H9 (cell line): ENCODE measurements around the gene CADPS2. TPM values are rescaled to one million over a fixed set of nuclear protein-coding genes. Genes with fewer than 3 reads are reported as not detected.

Source experiments
- DNase-seq: peaks from one replicate; pipeline ENCODE4 v3.0.0-alpha.2; 2017
- H2AFZ ChIP-seq: one replicate; pipeline ENCODE4 v1.6.1; 2013; ENCODE audit warnings: mild to moderate bottlenecking, low read length, control low read depth, moderate library complexity
- H2AK5ac ChIP-seq: 2 replicates; pipeline ENCODE4 v1.6.1; 2013; ENCODE audit warnings: low read length, control low read depth, mixed read lengths; ENCODE audit not compliant: insufficient read length
- H2BK120ac ChIP-seq: one replicate; pipeline ENCODE4 v1.6.1; 2013; ENCODE audit warnings: low read depth, mild to moderate bottlenecking, low read length, control low read depth, inconsistent platforms; ENCODE audit not compliant: poor library complexity, severe bottlenecking
- H2BK12ac ChIP-seq: 2 replicates; pipeline ENCODE4 v1.6.1; 2013; ENCODE audit warnings: low read length, control low read depth, mixed read lengths, low read depth; ENCODE audit not compliant: insufficient read length
- H2BK15ac ChIP-seq: 2 replicates; pipeline ENCODE4 v1.6.1; 2013; ENCODE audit warnings: low read depth, low read length, control low read depth
- H2BK20ac ChIP-seq: one replicate; pipeline ENCODE4 v1.6.1; 2013; ENCODE audit warnings: low read depth, mild to moderate bottlenecking, low read length, control low read depth, inconsistent platforms; ENCODE audit not compliant: poor library complexity, severe bottlenecking
- H2BK5ac ChIP-seq: 2 replicates; pipeline ENCODE4 v1.6.1; 2013; ENCODE audit warnings: low read length, control low read depth, mixed read lengths; ENCODE audit not compliant: insufficient read length
- H3K14ac ChIP-seq: 2 replicates; pipeline ENCODE4 v1.6.1; 2013; ENCODE audit warnings: low read length, control low read depth; ENCODE audit not compliant: insufficient read depth
- H3K18ac ChIP-seq: 2 replicates; pipeline ENCODE4 v1.6.1; 2013; ENCODE audit warnings: low read depth, mild to moderate bottlenecking, mixed read lengths, low read length, control low read depth; ENCODE audit not compliant: insufficient read length
- H3K23ac ChIP-seq: 2 replicates; pipeline ENCODE4 v1.6.1; 2013; ENCODE audit warnings: low read length, control low read depth, mixed read lengths, low read depth; ENCODE audit not compliant: insufficient read length
- H3K23me2 ChIP-seq: 2 replicates; pipeline ENCODE4 v1.6.1; 2013; ENCODE audit warnings: low read depth, mild to moderate bottlenecking, mixed read lengths, low read length, control low read depth; ENCODE audit not compliant: insufficient read length, poor library complexity, severe bottlenecking
- H3K27ac ChIP-seq: 2 replicates; pipeline ENCODE4 v1.5.1; 2013; ENCODE audit warnings: low read length, control low read depth, mixed read lengths, low read depth; ENCODE audit not compliant: insufficient read length
- H3K27me3 ChIP-seq: 2 replicates; pipeline ENCODE4 v1.6.1; 2013; ENCODE audit warnings: low read length, control low read depth, inconsistent platforms; ENCODE audit not compliant: insufficient read depth
- H3K4ac ChIP-seq: 2 replicates; pipeline ENCODE4 v1.6.1; 2013; ENCODE audit warnings: low read depth, mild to moderate bottlenecking, control low read depth, inconsistent platforms, low read length, moderate library complexity
- H3K4me1 ChIP-seq: 2 replicates; pipeline ENCODE4 v1.6.1; 2013; ENCODE audit warnings: low read length, control low read depth, inconsistent platforms; ENCODE audit not compliant: insufficient read depth
- H3K4me2 ChIP-seq: 2 replicates; pipeline ENCODE4 v1.6.1; 2013; ENCODE audit warnings: low read length, control low read depth, mixed read lengths; ENCODE audit not compliant: insufficient read length, insufficient read depth
- H3K56ac ChIP-seq: 2 replicates; pipeline ENCODE4 v1.6.1; 2013; ENCODE audit warnings: low read depth, mild to moderate bottlenecking, mixed read lengths, low read length, control low read depth; ENCODE audit not compliant: insufficient read length
- H3K79me1 ChIP-seq: 2 replicates; pipeline ENCODE4 v1.6.1; 2013; ENCODE audit warnings: low read depth, mild to moderate bottlenecking, moderate library complexity, low read length, control low read depth, inconsistent platforms; ENCODE audit not compliant: insufficient read depth, poor library complexity, severe bottlenecking
- H3K79me2 ChIP-seq: 2 replicates; pipeline ENCODE4 v1.6.1; 2013; ENCODE audit warnings: low read length, control low read depth, inconsistent platforms; ENCODE audit not compliant: insufficient read depth
- H3K9ac ChIP-seq: 2 replicates; pipeline ENCODE4 v1.6.1; 2013; ENCODE audit warnings: low read length, control low read depth, mixed read lengths; ENCODE audit not compliant: insufficient read length; ENCODE audit errors: extremely low read depth
- H3K9me3 ChIP-seq: one replicate; pipeline ENCODE4 v1.6.1; 2013; ENCODE audit warnings: low read depth, low read length, inconsistent platforms; ENCODE audit not compliant: control insufficient read depth
- H3T11ph ChIP-seq: one replicate; pipeline ENCODE4 v1.6.1; 2013; ENCODE audit warnings: mild to moderate bottlenecking, low read length, control low read depth, inconsistent platforms
- H4K20me1 ChIP-seq: one replicate; pipeline ENCODE4 v1.6.1; 2013; ENCODE audit not compliant: control insufficient read depth, insufficient read length, insufficient read depth
- H4K5ac ChIP-seq: 2 replicates; pipeline ENCODE4 v1.6.1; 2013; ENCODE audit warnings: low read depth, mild to moderate bottlenecking, mixed read lengths, low read length, control low read depth; ENCODE audit not compliant: insufficient read length
- H4K8ac ChIP-seq: replicated peaks from 2 replicates; pipeline ENCODE4 v1.6.1; 2013; ENCODE audit warnings: low read length, control low read depth, mixed read lengths, low read depth; ENCODE audit not compliant: insufficient read length
- H4K91ac ChIP-seq: 2 replicates; pipeline ENCODE4 v1.6.1; 2013; ENCODE audit warnings: low read depth, mild to moderate bottlenecking, moderate library complexity, mixed read lengths, low read length, control low read depth; ENCODE audit not compliant: insufficient read length
- H3K27ac Mint-ChIP-seq, 3 experiments: 2 replicates in 2 of 3; 3 replicates in 1 of 3; pipeline ENCODE4 v1.8.0; 2020 to 2021; ENCODE audit warnings: mixed read lengths in 3 of 3, mild to moderate bottlenecking in 1 of 3, moderate library complexity in 1 of 3
- H3K27me3 Mint-ChIP-seq: 2 replicates; pipeline ENCODE4 v1.8.0; 2021; ENCODE audit warnings: low read depth, mild to moderate bottlenecking, moderate library complexity, mixed read lengths
- H3K36me3 Mint-ChIP-seq, 3 experiments: 2 replicates in 2 of 3; 3 replicates in 1 of 3; pipeline ENCODE4 v1.8.0; 2020 to 2021; ENCODE audit warnings: low read depth in 3 of 3, mixed read lengths in 3 of 3; ENCODE audit not compliant: insufficient read depth in 1 of 3
- H3K4me1 Mint-ChIP-seq, 2 experiments: 2 replicates each; pipeline ENCODE4 v1.8.0; 2020; ENCODE audit warnings: mixed read lengths in 2 of 2
- H3K4me3 Mint-ChIP-seq, 2 experiments: 2 replicates in 1 of 2; 3 replicates in 1 of 2; pipeline ENCODE4 v1.8.0; 2020 to 2021; ENCODE audit warnings: mild to moderate bottlenecking in 2 of 2, mixed read lengths in 2 of 2, moderate library complexity in 1 of 2
- H3K9me3 Mint-ChIP-seq, 2 experiments: 2 replicates in 1 of 2; 3 replicates in 1 of 2; pipeline ENCODE4 v1.8.0; 2020; ENCODE audit warnings: mild to moderate bottlenecking in 2 of 2, mixed read lengths in 2 of 2, moderate library complexity in 1 of 2
- CTCF ChIP-seq: fragments of 200-600 bp; sonication (generic); conservative IDR thresholded peaks from 3 replicates; pipeline ENCODE4 v1.8.0; 2021; ENCODE audit warnings: antibody characterized with exemption, mild to moderate bottlenecking
- WGBS: extraction: QIAGEN DNeasy Blood & Tissue Kit; methylation state at CpG from one replicate; pipeline ENCODE4 v1.1.7; 2013; ENCODE audit warnings: missing lambda C conversion rate, low lambda C conversion rate, mixed read lengths; ENCODE audit not compliant: insufficient read length; ENCODE audit errors: extremely low coverage; 5-methylcytosine and 5-hydroxymethylcytosine counted together
- total RNA-seq: library from RNA; stranded (reverse); gene quantifications from 2 replicates; pipeline ENCODE4 v1.2.1, GENCODE V29; 2021

Gene CADPS2
- total RNA-seq, 1 experiment from 2014 or later: 7.1 TPM

GRCh38 chr7:122463631-122464030, 422.6 kb downstream of the CADPS2 start:
- H3K23ac ChIP-seq: no peak overlapping the region
- H3T11ph ChIP-seq: no peak overlapping the region
- H3K79me1 ChIP-seq: no peaks in the 10 kb centered on the region
- no peak overlapping the region for H3K56ac ChIP-seq
- peaks cover 15 to 18% of the 10 kb centered on the region in 2 experiments for H3K4me1 Mint-ChIP-seq
- H2AK5ac ChIP-seq: no peak overlapping the region
- no peaks in the 10 kb centered on the region; a peak in 1 of 7 replicates for H3K36me3 Mint-ChIP-seq
- H3K27ac ChIP-seq: no peak overlapping the region
- no peak overlapping the region for H2BK12ac ChIP-seq
- H3K4ac ChIP-seq: no peak overlapping the region
- no peak overlapping the region for H3K4me2 ChIP-seq
- no peak overlapping the region for H4K5ac ChIP-seq
- H3K9me3 Mint-ChIP-seq: no peaks in the 10 kb centered on the region
- no peak overlapping the region for H3K4me3 Mint-ChIP-seq
- no peak for TF ChIP-seq CTCF
- no peak overlapping the region for H2BK20ac ChIP-seq
- WGBS: no CpG with 5 or more reads among the region's 1 CpG
- no peaks in the 10 kb centered on the region for H3K27me3 ChIP-seq
- H3K23me2 ChIP-seq: no peaks in the 10 kb centered on the region
- no peaks in the 10 kb centered on the region for H3K79me2 ChIP-seq
- H2BK5ac ChIP-seq: no peak overlapping the region
- H2BK15ac ChIP-seq: no peak overlapping the region
- H3K27ac Mint-ChIP-seq: peak overlapping the region in 2 of 3 experiments; percentile 10 to 69; a peak in 3 of 7 replicates
- no peak for DNase-seq
- no peak overlapping the region for H2BK120ac ChIP-seq
- no peak overlapping the region for H4K91ac ChIP-seq
- no peak overlapping the region for H3K14ac ChIP-seq
- no peak overlapping the region for H3K9ac ChIP-seq
- H3K27me3 Mint-ChIP-seq: no peaks in the 10 kb centered on the region
- no peaks in the 10 kb centered on the region for H3K9me3 ChIP-seq
- no peak overlapping the region for H3K18ac ChIP-seq
- H3K4me1 ChIP-seq: no peaks in the 10 kb centered on the region; the same call in 1 of the 2 replicates
- no peaks in the 10 kb centered on the region for H4K20me1 ChIP-seq
- no peak overlapping the region for H2AFZ ChIP-seq
- no peak overlapping the region for H4K8ac ChIP-seq
